NT2/D1 (cell line): ENCODE results near the gene AIG1.

Experiments
- SUZ12 ChIP-seq: IDR thresholded peaks from 2 replicates; pipeline ENCODE4 v1.6.1; 2011; ENCODE audit not compliant: insufficient read length, insufficient read depth; ENCODE audit errors: extremely low read depth
- ZNF274 ChIP-seq: IDR thresholded peaks from 2 replicates; pipeline ENCODE4 v1.6.1; 2011; ENCODE audit warnings: mild to moderate bottlenecking, low read depth, low read length

- TF ChIP-seq ZNF274 (no peak), SUZ12 (no peak)
These were observed 6.4 kb upstream of the AIG1 start for GRCh38 chr6:143054329-143054728.
